Measurements from ENCODE around the gene PAPPA2.

PAPPA2 gene

GRCh38 chr1:176546825-176547224 is 83.8 kb downstream of the PAPPA2 start:
- no peak overlapping the region for H3K4me3 ChIP-seq (ENCODE audit: insufficient read depth, low read length, poor library complexity, severe bottlenecking)
- H3K27me3 ChIP-seq (ENCODE audit: low read length), result no peaks in the 10 kb centered on the region
- H3K79me2 ChIP-seq (ENCODE audit: insufficient read depth, low read length), result no peaks in the 10 kb centered on the region
- no peak overlapping the region for H3K27ac ChIP-seq (ENCODE audit: low read depth, low read length)
- no peaks in the 10 kb centered on the region for H4K20me1 ChIP-seq (ENCODE audit: low read depth, low read length)
- no peaks in the 10 kb centered on the region for H3K9me3 ChIP-seq (ENCODE audit: insufficient read depth, low read length)
- H3K9ac ChIP-seq (ENCODE audit: low read length), result no peak overlapping the region
- TF ChIP-seq, protein P1, sequence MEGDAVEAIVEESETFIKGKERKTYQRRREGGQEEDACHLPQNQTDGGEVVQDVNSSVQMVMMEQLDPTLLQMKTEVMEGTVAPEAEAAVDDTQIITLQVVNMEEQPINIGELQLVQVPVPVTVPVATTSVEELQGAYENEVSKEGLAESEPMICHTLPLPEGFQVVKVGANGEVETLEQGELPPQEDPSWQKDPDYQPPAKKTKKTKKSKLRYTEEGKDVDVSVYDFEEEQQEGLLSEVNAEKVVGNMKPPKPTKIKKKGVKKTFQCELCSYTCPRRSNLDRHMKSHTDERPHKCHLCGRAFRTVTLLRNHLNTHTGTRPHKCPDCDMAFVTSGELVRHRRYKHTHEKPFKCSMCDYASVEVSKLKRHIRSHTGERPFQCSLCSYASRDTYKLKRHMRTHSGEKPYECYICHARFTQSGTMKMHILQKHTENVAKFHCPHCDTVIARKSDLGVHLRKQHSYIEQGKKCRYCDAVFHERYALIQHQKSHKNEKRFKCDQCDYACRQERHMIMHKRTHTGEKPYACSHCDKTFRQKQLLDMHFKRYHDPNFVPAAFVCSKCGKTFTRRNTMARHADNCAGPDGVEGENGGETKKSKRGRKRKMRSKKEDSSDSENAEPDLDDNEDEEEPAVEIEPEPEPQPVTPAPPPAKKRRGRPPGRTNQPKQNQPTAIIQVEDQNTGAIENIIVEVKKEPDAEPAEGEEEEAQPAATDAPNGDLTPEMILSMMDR (IDR thresholded peaks at IDR 0.05; ENCODE audit: insufficient read depth, low read length, poor library complexity, severe bottlenecking), result no peak
- no peak for TF ChIP-seq EZH2phosphoT487 (conservative IDR thresholded peaks at IDR 0.05; ENCODE audit: low read length)
- no peak overlapping the region for H3K4me2 ChIP-seq (ENCODE audit: low read depth, low read length, poor library complexity, severe bottlenecking)
- H3K9me2 ChIP-seq (replicated peaks; ENCODE audit: insufficient read depth, low read length), result no peaks in the 10 kb centered on the region
- H2AFZ ChIP-seq (ENCODE audit: low read depth, low read length, severe bottlenecking), result no peak overlapping the region
- H3K36me3 ChIP-seq (ENCODE audit: low read length), result no peaks in the 10 kb centered on the region
- H3F3A ChIP-seq (ENCODE audit: insufficient read depth), result no peaks in the 10 kb centered on the region

DNA sequence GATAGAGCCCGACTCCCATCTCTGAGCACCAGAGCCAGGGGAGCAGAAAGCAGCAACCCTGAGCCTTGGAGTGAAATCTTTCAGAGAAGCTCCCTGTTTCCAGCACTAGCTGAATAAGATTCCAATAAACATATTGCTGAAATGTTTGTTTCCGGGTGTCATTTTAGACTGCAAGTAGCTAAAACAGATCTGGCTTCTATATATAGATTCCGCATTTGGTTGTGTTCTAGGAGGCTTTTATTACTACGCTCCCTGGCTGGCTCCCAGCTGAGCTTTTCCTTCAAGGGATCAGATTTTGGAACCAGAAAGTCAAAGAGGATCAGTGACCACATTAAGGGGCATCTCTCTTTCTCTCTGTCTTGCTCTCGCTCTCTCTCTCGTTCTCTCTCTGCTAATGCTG is 88.2 kb downstream of the PAPPA2 start:
- no peaks in the 10 kb centered on the region for H3F3A ChIP-seq (ENCODE audit: insufficient read depth)
- H3K9me2 ChIP-seq (replicated peaks; ENCODE audit: insufficient read depth, low read length), result no peaks in the 10 kb centered on the region
- H3K27ac ChIP-seq (ENCODE audit: low read depth, low read length), result no peak overlapping the region
- no peaks in the 10 kb centered on the region for H3K79me2 ChIP-seq (ENCODE audit: insufficient read depth, low read length)
- H2AFZ ChIP-seq (ENCODE audit: low read depth, low read length, severe bottlenecking), result no peak overlapping the region
- H3K36me3 ChIP-seq (ENCODE audit: low read length), result no peaks in the 10 kb centered on the region
- H3K9me3 ChIP-seq (ENCODE audit: insufficient read depth, low read length), result no peaks in the 10 kb centered on the region
- H3K4me3 ChIP-seq (ENCODE audit: insufficient read depth, low read length, poor library complexity, severe bottlenecking), result no peak overlapping the region
- no peak overlapping the region for H3K9ac ChIP-seq (ENCODE audit: low read length)
- H3K27me3 ChIP-seq (ENCODE audit: low read length), result no peaks in the 10 kb centered on the region
- no peak overlapping the region for H3K4me2 ChIP-seq (ENCODE audit: low read depth, low read length, poor library complexity, severe bottlenecking)
- H4K20me1 ChIP-seq (ENCODE audit: low read depth, low read length), result no peaks in the 10 kb centered on the region
- TF ChIP-seq, protein P1 (IDR thresholded peaks at IDR 0.05; ENCODE audit: insufficient read depth, low read length, poor library complexity, severe bottlenecking), result no peak
- no peak for TF ChIP-seq EZH2phosphoT487 (conservative IDR thresholded peaks at IDR 0.05; ENCODE audit: low read length)

DNA sequence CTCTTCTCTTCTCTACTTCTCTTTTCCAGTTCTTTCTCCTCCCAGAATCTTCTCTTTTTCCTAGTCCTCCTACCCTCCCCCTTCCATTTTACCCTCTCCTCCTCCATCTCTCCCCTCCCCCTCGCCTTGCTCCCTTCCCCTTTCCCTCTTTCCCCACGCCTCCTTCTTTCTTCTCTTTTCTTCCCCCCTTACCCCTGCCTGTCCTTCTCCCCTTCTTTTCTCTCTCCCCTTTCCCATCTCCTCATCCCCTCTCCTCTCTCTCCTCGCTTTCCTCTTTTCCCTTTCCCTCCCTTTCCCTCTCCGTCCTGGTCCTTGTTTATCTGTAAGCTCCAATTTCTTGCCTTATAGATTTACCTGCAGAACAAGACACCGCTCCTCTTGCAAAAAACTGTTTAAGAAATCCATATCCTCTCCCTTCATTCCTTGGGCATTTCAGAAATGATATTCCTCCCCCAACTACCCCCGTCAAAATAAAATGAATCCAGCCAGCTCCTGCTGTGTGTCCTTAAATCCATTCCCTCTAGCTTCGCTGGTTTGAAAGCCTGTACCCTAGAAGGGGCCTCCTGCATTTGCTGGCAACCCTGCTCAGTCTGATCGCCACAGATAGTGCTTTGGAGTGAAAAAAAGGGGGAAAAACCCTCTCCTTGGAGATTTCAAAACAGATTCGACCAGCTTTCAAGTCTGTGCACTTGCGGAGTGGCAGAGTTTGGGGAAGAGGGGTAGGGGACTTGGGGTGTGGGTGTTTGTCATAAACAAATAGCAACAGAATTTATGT is 89.4 kb downstream of the PAPPA2 start:
- H3K9me2 ChIP-seq (replicated peaks; ENCODE audit: insufficient read depth, low read length), result no peaks in the 10 kb centered on the region
- no peaks in the 10 kb centered on the region for H3F3A ChIP-seq (ENCODE audit: insufficient read depth)
- H3K27ac ChIP-seq (ENCODE audit: low read depth, low read length), result no peak overlapping the region
- no peaks in the 10 kb centered on the region for H4K20me1 ChIP-seq (ENCODE audit: low read depth, low read length)
- no peaks in the 10 kb centered on the region for H3K79me2 ChIP-seq (ENCODE audit: insufficient read depth, low read length)
- no peak overlapping the region for H3K9ac ChIP-seq (ENCODE audit: low read length)
- H3K4me3 ChIP-seq (ENCODE audit: insufficient read depth, low read length, poor library complexity, severe bottlenecking), result no peak overlapping the region
- TF ChIP-seq, protein P1 (IDR thresholded peaks at IDR 0.05; ENCODE audit: insufficient read depth, low read length, poor library complexity, severe bottlenecking), result no peak
- no peak for TF ChIP-seq EZH2phosphoT487 (conservative IDR thresholded peaks at IDR 0.05; ENCODE audit: low read length)
- no peaks in the 10 kb centered on the region for H3K27me3 ChIP-seq (ENCODE audit: low read length)
- H3K36me3 ChIP-seq (ENCODE audit: low read length), result no peaks in the 10 kb centered on the region
- no peak overlapping the region for H2AFZ ChIP-seq (ENCODE audit: low read depth, low read length, severe bottlenecking)
- no peak overlapping the region for H3K4me2 ChIP-seq (ENCODE audit: low read depth, low read length, poor library complexity, severe bottlenecking)
- H3K9me3 ChIP-seq (ENCODE audit: insufficient read depth, low read length), result no peaks in the 10 kb centered on the region
